Memory B cell (primary cell): Measurements from ENCODE around the gene ARHGAP24.

Experiments used
- ATAC-seq: fragments of 150-1000 bp; cut with Tn5 transposase; 2 replicates; pipeline ENCODE4 v1.10.0; 2021; ENCODE audit warnings: low read depth, mild to moderate bottlenecking, moderate library complexity
- DNase-seq, 2 donors: peaks; one replicate each; pipeline ENCODE4 v3.0.0; 2022; ENCODE audit warnings: low spot score in 2 of 2
- H3K27ac Mint-ChIP-seq: one replicate; pipeline ENCODE4 v1.8.0; 2022; ENCODE audit warnings: mild to moderate bottlenecking, moderate library complexity, mixed read lengths
- H3K27me3 Mint-ChIP-seq: one replicate; pipeline ENCODE4 v1.8.0; 2022; ENCODE audit warnings: mixed read lengths
- H3K36me3 Mint-ChIP-seq: one replicate; pipeline ENCODE4 v1.8.0; 2022; ENCODE audit warnings: mild to moderate bottlenecking, mixed read lengths
- H3K4me1 Mint-ChIP-seq: one replicate; pipeline ENCODE4 v1.8.0; 2022; ENCODE audit warnings: mixed read lengths
- H3K4me3 Mint-ChIP-seq: one replicate; pipeline ENCODE4 v1.8.0; 2022; ENCODE audit warnings: mild to moderate bottlenecking, moderate library complexity, mixed read lengths
- H3K9me3 Mint-ChIP-seq: one replicate; pipeline ENCODE4 v1.8.0; 2022; ENCODE audit warnings: mixed read lengths

Gene ARHGAP24

GRCh38 chr4:85676050-85676425 lies 201.1 kb downstream of the ARHGAP24 start:
- DNase-seq, result no peak
- H3K9me3 Mint-ChIP-seq, result no peaks in the 10 kb centered on the region
- peaks cover 23% of the 10 kb centered on the region for H3K36me3 Mint-ChIP-seq
- no peak for ATAC-seq
- H3K27me3 Mint-ChIP-seq, result no peaks in the 10 kb centered on the region
- peaks cover 47% of the 10 kb centered on the region for H3K4me1 Mint-ChIP-seq
- peak overlapping the region; percentile 48 for H3K27ac Mint-ChIP-seq
- no peak overlapping the region for H3K4me3 Mint-ChIP-seq

- DNase-seq (no peak), ATAC-seq (no peak)
- Mint-ChIP-seq H3K27ac (no peak overlapping the region), H3K4me3 (no peak overlapping the region), H3K36me3 (peaks cover 24% of the 10 kb centered on the region), H3K9me3 (no peaks in the 10 kb centered on the region), H3K27me3 (no peaks in the 10 kb centered on the region), H3K4me1 (peaks cover 50% of the 10 kb centered on the region)
These were observed 202.1 kb downstream of the ARHGAP24 start for GRCh38 chr4:85676850-85677590.

- ATAC-seq, result peak; percentile 77
- H3K27ac Mint-ChIP-seq, result peak overlapping the region; percentile 41
- H3K36me3 Mint-ChIP-seq, result peaks cover 25% of the 10 kb centered on the region
- peaks cover 32% of the 10 kb centered on the region for H3K4me1 Mint-ChIP-seq
- no peak for DNase-seq
- no peaks in the 10 kb centered on the region for H3K9me3 Mint-ChIP-seq
- H3K4me3 Mint-ChIP-seq, result no peak overlapping the region
- H3K27me3 Mint-ChIP-seq, result no peaks in the 10 kb centered on the region
These were observed 206.3 kb downstream of the ARHGAP24 start for GRCh38 chr4:85681221-85681657.

- Mint-ChIP-seq H3K27ac (no peak overlapping the region), H3K4me1 (peaks cover 27% of the 10 kb centered on the region), H3K4me3 (no peak overlapping the region), H3K36me3 (peaks cover 24% of the 10 kb centered on the region), H3K27me3 (no peaks in the 10 kb centered on the region), H3K9me3 (no peaks in the 10 kb centered on the region)
- ATAC-seq, result no peak
- DNase-seq, result no peak
These were observed 207.0 kb downstream of the ARHGAP24 start for GRCh38 chr4:85681921-85682320.

DNA sequence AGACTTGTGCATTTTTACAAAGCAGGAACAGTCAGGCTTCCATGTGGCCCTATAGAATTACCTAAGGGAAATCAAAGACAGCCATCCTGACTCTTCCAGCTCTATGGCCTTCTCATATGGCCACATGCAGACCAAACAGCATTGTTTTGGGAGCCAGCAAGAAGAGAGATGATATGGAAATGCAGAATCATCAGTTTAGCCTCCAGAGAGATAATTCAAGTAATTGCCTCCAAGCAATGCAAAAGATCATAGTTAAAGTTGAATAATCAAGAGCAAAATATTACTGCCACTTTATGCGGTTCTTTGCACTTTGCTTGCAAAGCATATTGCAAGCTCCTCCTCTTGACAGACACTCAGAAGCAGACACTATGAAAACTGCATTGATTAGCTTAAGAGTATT lies 207.4 kb downstream of the ARHGAP24 start:
- Mint-ChIP-seq H3K4me1 (peaks cover 27% of the 10 kb centered on the region), H3K27ac (no peak overlapping the region), H3K36me3 (peaks cover 23% of the 10 kb centered on the region), H3K27me3 (no peaks in the 10 kb centered on the region), H3K4me3 (no peak overlapping the region), H3K9me3 (no peaks in the 10 kb centered on the region)
- ATAC-seq (no peak), DNase-seq (no peak)

DNA sequence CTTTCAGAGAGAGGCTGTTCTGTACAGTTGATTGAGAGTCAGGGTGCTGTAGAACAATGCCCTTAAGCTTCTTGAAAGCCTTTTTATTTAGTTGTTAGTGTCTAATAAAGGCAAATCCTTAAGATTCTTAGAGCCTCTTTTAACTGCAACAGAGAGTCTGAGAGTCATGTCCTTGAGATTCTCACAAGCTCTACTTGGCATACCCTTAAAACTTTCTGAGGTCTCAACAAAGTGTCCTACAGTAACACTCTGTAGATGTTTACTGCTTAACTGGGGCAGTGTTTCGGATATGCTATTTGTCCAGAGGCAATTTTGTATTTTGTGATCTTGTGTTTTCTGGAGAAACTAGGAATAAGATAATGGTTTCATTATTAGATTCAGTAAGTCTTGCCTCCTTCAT lies 209.7 kb downstream of the ARHGAP24 start:
- H3K27ac Mint-ChIP-seq, result no peak overlapping the region
- H3K36me3 Mint-ChIP-seq, result peaks cover 23% of the 10 kb centered on the region
- no peaks in the 10 kb centered on the region for H3K27me3 Mint-ChIP-seq
- no peak for ATAC-seq
- DNase-seq, result no peak
- peaks cover 1% of the 10 kb centered on the region for H3K9me3 Mint-ChIP-seq
- H3K4me3 Mint-ChIP-seq, result no peak overlapping the region
- peaks cover 24% of the 10 kb centered on the region for H3K4me1 Mint-ChIP-seq

DNA sequence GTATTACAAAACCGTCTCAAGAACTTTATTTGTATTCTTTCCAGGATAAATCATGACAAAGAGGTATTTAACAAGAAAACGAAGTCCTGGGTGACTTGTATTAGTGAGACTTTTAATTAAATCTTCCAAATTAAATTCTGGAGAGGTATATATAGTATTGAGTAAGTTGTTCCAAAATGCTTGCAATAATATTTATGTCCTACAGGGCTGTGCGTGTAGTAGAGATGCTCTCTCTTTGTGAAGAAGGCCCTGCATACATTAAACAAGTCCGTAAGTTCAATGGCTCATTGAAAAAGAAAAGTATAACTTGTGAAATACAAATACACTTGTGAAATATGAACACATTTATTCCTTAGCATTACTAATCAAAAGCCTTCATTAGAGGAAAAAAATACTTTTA lies 211.4 kb downstream of the ARHGAP24 start:
- H3K4me3 Mint-ChIP-seq, result no peak overlapping the region
- no peaks in the 10 kb centered on the region for H3K27me3 Mint-ChIP-seq

DNA sequence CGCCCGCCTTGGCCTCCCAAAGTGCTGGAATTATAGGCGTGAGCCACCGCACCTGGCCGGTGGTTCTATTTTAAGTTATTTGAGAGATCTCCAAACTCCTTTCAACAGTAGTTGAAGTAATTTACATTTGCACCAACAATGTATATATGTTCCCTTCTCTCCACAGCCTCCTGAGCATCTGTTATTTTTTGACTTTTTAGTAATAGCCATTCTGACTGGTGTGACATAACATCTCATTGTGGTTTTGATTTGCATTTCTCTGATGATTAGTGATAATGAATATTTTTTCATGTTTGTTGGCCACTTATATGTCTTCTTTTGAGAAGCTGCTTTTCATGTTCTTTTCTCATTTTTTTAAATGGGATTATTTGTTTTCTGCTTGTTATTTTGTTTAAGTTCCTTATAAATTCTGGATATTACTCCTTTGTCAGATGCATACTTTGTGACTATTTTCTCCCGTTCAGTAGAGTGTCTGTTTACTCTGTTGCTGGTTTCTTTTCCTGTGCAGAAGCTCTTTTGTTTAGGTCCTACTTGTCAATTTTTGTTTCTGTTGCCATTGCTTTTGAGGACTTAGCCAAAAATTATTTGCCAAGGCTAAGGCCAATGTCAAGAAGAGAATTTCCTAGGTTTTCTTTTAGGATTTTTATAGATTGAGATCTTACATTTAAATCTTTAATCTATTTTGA lies 213.2 kb downstream of the ARHGAP24 start:
- peak overlapping the region; percentile 47 for H3K27ac Mint-ChIP-seq

More for the DNA sequence above, 211.4 kb downstream of the ARHGAP24 start:
- peaks cover 7% of the 10 kb centered on the region for H3K9me3 Mint-ChIP-seq
- no peak for ATAC-seq
- H3K4me1 Mint-ChIP-seq, result peaks cover 24% of the 10 kb centered on the region
- H3K36me3 Mint-ChIP-seq, result peaks cover 36% of the 10 kb centered on the region
- H3K27ac Mint-ChIP-seq, result no peak overlapping the region
- DNase-seq, result no peak

GRCh38 chr4:85696661-85697060 lies 221.7 kb downstream of the ARHGAP24 start:
- Mint-ChIP-seq H3K4me3 (no peak overlapping the region), H3K27me3 (no peaks in the 10 kb centered on the region), H3K4me1 (peaks cover 37% of the 10 kb centered on the region), H3K36me3 (peaks cover 36% of the 10 kb centered on the region), H3K27ac (peak overlapping the region; percentile 76), H3K9me3 (peaks cover 9% of the 10 kb centered on the region)
- no peak for ATAC-seq
- no peak for DNase-seq

More for the DNA sequence above, 213.2 kb downstream of the ARHGAP24 start:
- Mint-ChIP-seq H3K9me3 (peaks cover 9% of the 10 kb centered on the region), H3K4me3 (no peak overlapping the region), H3K27me3 (no peaks in the 10 kb centered on the region), H3K36me3 (peaks cover 46% of the 10 kb centered on the region), H3K4me1 (peaks cover 28% of the 10 kb centered on the region)
- DNase-seq (no peak), ATAC-seq (no peak)

- Mint-ChIP-seq H3K36me3 (peaks cover 27% of the 10 kb centered on the region), H3K9me3 (peaks cover 8% of the 10 kb centered on the region), H3K27me3 (no peaks in the 10 kb centered on the region), H3K27ac (peak overlapping the region; percentile 96), H3K4me1 (peaks cover 39% of the 10 kb centered on the region), H3K4me3 (peak overlapping the region; percentile 14)
- ATAC-seq (no peak), DNase-seq (no peak)
These were observed 222.9 kb downstream of the ARHGAP24 start for GRCh38 chr4:85697854-85698253.

DNA sequence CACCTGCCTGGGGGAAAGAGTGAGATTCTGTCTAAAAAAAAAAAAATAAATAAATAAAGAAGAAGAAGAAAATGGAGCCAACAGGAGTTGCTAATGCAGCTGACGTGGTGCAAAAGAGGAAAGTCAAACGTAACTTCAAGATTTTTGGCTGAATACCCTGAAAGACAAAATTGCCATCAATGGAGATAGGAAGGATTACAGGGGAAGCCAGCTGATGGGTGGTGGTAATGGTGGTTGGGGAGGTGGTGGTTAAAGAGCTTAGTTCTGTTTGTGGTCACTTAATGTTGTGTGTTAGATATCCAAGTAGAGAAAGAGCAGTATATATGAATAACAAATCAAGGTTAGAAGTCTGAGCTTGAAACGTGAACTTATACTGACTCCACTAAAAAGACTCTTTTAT lies 225.4 kb downstream of the ARHGAP24 start:
- peak overlapping the region; percentile 96 for H3K27ac Mint-ChIP-seq
- DNase-seq (no peak), ATAC-seq (no peak)
- peaks cover 11% of the 10 kb centered on the region for H3K9me3 Mint-ChIP-seq
- H3K36me3 Mint-ChIP-seq, result peaks cover 27% of the 10 kb centered on the region
- peaks cover 46% of the 10 kb centered on the region for H3K4me1 Mint-ChIP-seq
- no peaks in the 10 kb centered on the region for H3K27me3 Mint-ChIP-seq
- H3K4me3 Mint-ChIP-seq, result no peak overlapping the region

- H3K4me1 Mint-ChIP-seq, result peaks cover 49% of the 10 kb centered on the region
- DNase-seq (peak in 1 of 2 donors; percentile 40), ATAC-seq (peak; percentile 93)
- H3K9me3 Mint-ChIP-seq, result peaks cover 12% of the 10 kb centered on the region
- H3K36me3 Mint-ChIP-seq, result peaks cover 30% of the 10 kb centered on the region
- peak overlapping the region; percentile 96 for H3K27ac Mint-ChIP-seq
- no peaks in the 10 kb centered on the region for H3K27me3 Mint-ChIP-seq
- H3K4me3 Mint-ChIP-seq, result peak overlapping the region; percentile 76
These were observed 226.9 kb downstream of the ARHGAP24 start for GRCh38 chr4:85701861-85702321.

DNA sequence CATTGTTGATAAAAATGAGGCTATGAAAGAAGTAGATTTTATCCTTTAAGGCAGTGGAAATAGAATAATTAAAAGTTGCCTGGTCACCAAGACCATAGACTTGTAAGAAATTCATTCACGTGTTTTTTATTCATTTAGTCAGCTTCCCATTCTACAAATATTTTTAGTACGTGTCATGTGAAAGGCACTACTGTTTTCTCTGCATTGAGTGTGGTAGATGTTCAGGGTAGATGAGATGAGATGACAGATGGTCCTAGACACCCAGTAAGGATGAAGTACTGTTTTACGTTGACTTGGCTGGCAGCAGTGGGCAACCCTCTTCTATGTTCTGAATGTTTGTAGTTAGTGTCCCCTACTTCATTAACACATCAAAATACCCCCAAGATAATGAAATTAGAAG lies 228.1 kb downstream of the ARHGAP24 start:
- Mint-ChIP-seq H3K36me3 (peaks cover 29% of the 10 kb centered on the region), H3K4me1 (peaks cover 45% of the 10 kb centered on the region), H3K9me3 (peaks cover 11% of the 10 kb centered on the region), H3K4me3 (peak overlapping the region; percentile 82), H3K27ac (peak overlapping the region; percentile 96), H3K27me3 (no peaks in the 10 kb centered on the region)
- DNase-seq, result no peak
- ATAC-seq, result no peak

DNA sequence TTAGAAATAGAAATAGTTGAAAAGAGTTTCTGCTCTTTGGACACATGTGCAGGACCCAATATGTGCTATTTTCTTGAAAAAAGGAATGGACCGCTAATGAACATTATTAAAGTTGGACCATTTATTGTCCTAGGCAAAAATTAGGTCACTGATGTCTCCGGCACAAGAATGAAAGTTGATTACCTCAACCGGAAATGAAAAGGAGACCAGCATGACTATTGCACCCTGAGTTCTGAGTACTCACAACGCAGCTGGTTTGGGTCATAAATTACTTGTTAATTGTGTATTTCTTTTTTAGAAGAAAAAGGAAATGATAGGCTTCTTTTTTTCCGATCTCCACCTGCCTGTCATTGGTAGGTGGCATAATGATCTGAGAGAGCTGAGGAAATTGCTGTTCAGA lies 232.7 kb downstream of the ARHGAP24 start:
- ATAC-seq (peak; percentile 83), DNase-seq (no peak)
- no peaks in the 10 kb centered on the region for H3K27me3 Mint-ChIP-seq
- peak overlapping the region; percentile 53 for H3K4me3 Mint-ChIP-seq
- peaks cover 33% of the 10 kb centered on the region for H3K36me3 Mint-ChIP-seq
- H3K27ac Mint-ChIP-seq, result peak overlapping the region; percentile 95
- H3K9me3 Mint-ChIP-seq, result peaks cover 9% of the 10 kb centered on the region
- H3K4me1 Mint-ChIP-seq, result peaks cover 43% of the 10 kb centered on the region
